ENCODE measurements around the gene CDKN2D. TPM values are rescaled to one million over a fixed set of nuclear protein-coding genes. Genes with fewer than 3 reads are reported as not detected.
A peak's percentile ranks its signal among the peaks of the same experiment; 100 is the strongest.
"Not testable (repeated sequence)": the region's sequence is repeated elsewhere in the genome, so short reads cannot be mapped to it uniquely, and the experiment has no call there.

CDKN2D gene
- total RNA-seq, 1 donor from 2014 or later = 9.4 TPM

DNA sequence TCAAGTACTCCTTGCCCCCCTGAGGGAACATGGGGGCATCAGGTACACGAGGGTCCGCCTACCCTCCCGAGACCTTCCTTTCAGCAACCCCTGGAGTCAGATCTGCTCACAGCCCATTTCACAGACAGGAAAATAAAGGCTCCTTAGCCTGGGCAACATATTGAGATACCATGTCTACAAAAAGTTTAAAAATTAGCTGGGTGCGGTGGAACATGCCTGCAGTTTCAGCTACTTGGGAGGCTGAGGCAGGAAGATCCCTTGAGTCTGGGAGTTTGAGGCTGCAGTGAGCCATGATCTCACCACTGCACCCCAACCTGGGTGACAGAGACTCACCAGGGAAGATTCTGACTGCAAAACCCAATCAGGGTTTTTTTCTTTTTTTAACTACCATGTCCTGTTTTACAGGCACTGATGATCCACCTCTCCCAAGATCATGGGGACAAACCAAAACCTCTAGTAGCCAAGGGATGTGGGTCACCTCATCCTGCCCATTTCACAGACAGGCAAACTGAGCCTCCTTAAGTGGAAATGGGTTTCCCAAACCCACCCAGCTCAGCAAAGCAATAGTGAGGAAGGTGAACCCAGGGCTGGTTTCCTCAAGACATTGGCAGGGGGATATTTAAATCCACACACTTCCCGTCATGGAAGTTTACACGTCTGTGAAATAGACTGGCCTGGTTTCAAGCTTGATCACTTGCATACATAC is 6.4 kb upstream of the CDKN2D start:
- H3K36me3 ChIP-seq = no peaks in the 10 kb centered on the region
- H3K4me3 ChIP-seq = no peak overlapping the region
- peaks cover 6% of the 10 kb centered on the region for H3K27me3 ChIP-seq (ENCODE audit: low read depth)
- no peak for DNase-seq
- no peak for TF ChIP-seq CTCF (IDR thresholded peaks at IDR 0.05; ENCODE audit: borderline replicate concordance)
- no peak overlapping the region for H3K27ac ChIP-seq (replicated peaks)
- intact Hi-C loops (cut with micrococcal nuclease) = no loop called here
- peaks cover 6% of the 10 kb centered on the region for H3K4me1 ChIP-seq
- H3K9me3 ChIP-seq (replicated peaks) = no peaks in the 10 kb centered on the region

DNA sequence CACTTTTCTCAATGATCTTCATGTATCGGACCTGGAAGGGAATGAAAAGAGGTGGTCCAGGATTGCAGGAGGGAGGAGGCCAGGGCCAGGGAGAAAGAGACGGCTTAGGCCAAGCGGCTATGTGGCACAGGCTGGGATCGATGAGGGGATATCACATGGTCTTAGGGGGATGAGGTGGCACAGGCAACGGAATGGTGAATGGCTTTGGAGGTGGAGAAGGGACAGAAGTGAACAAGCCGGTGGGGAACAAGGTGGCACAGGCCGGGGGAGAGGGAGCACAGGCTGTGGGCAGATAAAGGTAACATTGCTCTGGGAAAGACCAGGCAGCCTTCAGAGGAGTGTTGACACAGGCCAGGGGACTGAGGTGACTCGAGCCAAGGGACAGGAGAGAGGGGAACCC is 5.7 kb upstream of the CDKN2D start:
- intact Hi-C loops (cut with micrococcal nuclease) = no loop called here
- no peak for DNase-seq
- TF ChIP-seq CTCF (IDR thresholded peaks at IDR 0.05; ENCODE audit: borderline replicate concordance) = no peak

GRCh38 chr19:10573793-10574192 is 5.0 kb upstream of the CDKN2D start:
- DNase-seq; H3K4me3 ChIP-seq; intact Hi-C loops (cut with micrococcal nuclease); H3K27me3 ChIP-seq (ENCODE audit: low read depth); H3K27ac ChIP-seq (replicated peaks); H3K9me3 ChIP-seq (replicated peaks); H3K36me3 ChIP-seq: not testable (repeated sequence)
- peaks cover 14% of the 10 kb centered on the region for H3K4me1 ChIP-seq

More for the DNA sequence above, 5.7 kb upstream of the CDKN2D start:
- Histone ChIP-seq H3K9me3 (replicated peaks) (no peaks in the 10 kb centered on the region), H3K4me3 (no peak overlapping the region), H3K27ac (replicated peaks) (no peak overlapping the region), H3K36me3 (no peaks in the 10 kb centered on the region), H3K4me1 (peaks cover 10% of the 10 kb centered on the region), H3K27me3 (ENCODE audit: low read depth) (peaks cover 6% of the 10 kb centered on the region)

DNA sequence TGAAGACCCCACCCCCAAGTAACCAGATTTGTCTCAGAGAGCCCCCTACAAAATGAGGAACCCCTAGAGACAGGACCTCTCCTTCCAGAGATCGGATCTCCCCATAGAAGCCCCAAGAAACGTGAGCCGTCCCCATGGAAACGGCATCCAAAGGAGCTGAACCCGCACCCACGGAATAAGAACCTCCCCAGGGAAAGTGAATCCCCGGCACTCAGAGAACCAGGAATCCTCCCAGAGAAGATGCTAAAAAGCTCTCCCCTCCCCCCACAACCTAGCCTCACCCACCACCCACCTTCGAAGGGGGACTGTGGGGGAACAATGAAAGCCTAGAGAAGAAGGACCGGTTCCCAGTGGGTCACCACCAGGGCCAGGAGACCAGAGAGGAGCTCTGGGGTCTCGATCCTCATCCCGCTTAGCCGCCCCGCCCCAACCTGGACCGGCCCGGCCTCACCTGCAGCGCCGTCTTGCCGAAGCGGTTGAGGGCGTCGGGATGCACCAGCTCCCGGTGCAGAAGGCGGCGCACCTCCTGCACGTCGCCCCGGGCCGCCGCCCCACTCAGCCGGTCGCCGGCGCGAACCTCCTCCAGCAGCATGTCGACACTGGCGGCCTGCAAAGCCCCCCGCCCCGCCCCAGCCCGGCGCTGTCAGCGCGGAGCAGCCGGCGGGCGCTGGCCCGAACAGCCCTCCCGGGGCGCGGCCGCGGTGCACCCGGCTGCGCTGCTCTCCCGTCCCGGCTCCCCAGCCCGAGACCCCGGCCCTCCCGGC is 535 bp downstream of the CDKN2D start:
- Histone ChIP-seq H3K27me3 (ENCODE audit: low read depth) (no peaks in the 10 kb centered on the region), H3K4me3 (peak overlapping the region; percentile 90), H3K4me1 (peaks cover 52% of the 10 kb centered on the region), H3K36me3 (no peaks in the 10 kb centered on the region), H3K27ac (replicated peaks) (peak overlapping the region; percentile 93), H3K9me3 (replicated peaks) (no peaks in the 10 kb centered on the region)
- TF ChIP-seq CTCF (IDR thresholded peaks at IDR 0.05; ENCODE audit: borderline replicate concordance) = no peak
- intact Hi-C loops (cut with micrococcal nuclease) = no loop called here
- DNase-seq = no peak

DNA sequence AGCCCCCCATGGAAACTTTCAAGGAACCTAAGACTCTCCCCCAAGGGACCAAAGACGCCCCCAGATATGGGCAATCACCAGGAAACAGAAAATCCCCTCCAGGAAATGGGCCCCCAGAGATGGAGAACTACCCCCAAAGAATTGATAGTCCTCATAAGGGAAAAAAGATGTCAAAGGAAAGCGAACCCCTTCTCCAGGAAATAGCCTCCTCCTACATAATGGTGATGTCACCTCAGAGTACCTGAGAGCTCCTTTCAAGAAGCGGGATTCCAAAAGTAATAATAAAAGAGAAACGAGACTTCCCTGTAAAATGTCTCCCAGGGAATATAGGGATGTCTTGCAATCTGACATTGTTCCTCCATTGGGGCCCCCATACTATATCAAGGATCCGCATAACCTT is 1.1 kb downstream of the CDKN2D start:
- peak overlapping the region; percentile 90 for H3K4me3 ChIP-seq
- H3K4me1 ChIP-seq = peaks cover 52% of the 10 kb centered on the region
- H3K27ac ChIP-seq (replicated peaks) = peak overlapping the region; percentile 93
- no peak for DNase-seq
- H3K27me3 ChIP-seq (ENCODE audit: low read depth) = no peaks in the 10 kb centered on the region
- H3K36me3 ChIP-seq = no peaks in the 10 kb centered on the region
- no peaks in the 10 kb centered on the region for H3K9me3 ChIP-seq (replicated peaks)
- intact Hi-C loops (cut with micrococcal nuclease) = no loop called here
- TF ChIP-seq CTCF (IDR thresholded peaks at IDR 0.05; ENCODE audit: borderline replicate concordance) = no peak
